Stimulated activated naive B cell treated with anti-CD40 and anti-IgM and Interleukin-4, amounts not matched to agents 10 μg/mL and 1 μg/mL and 100 μg/mL, for 72 hours (primary cell): ENCODE measurements around the gene ADGRG7.
"Not testable (repeated sequence)": the region's sequence is repeated elsewhere in the genome, so short reads cannot be mapped to it uniquely, and the experiment has no call there.

Source experiments
- ATAC-seq, 2 donors: fragments of 150-1000 bp; cut with Tn5 transposase; replicated peaks; 2 replicates each; pipeline ENCODE4 v1.10.0; 2021; ENCODE audit warnings: moderate library complexity in 1 of 2
- DNase-seq: peaks from one replicate; pipeline ENCODE4 v3.0.0; 2021
- H3K27ac Mint-ChIP-seq: one replicate; pipeline ENCODE4 v1.8.0; 2022; ENCODE audit warnings: mild to moderate bottlenecking, mixed read lengths
- H3K27me3 Mint-ChIP-seq, 2 donors: one replicate each; pipeline ENCODE4 v1.8.0; 2022; ENCODE audit warnings: mixed read lengths in 2 of 2
- H3K36me3 Mint-ChIP-seq, 2 donors: one replicate each; pipeline ENCODE4 v1.8.0; 2022; ENCODE audit warnings: mixed read lengths in 2 of 2, mild to moderate bottlenecking in 1 of 2
- H3K4me1 Mint-ChIP-seq, 2 donors: one replicate each; pipeline ENCODE4 v1.8.0; 2022; ENCODE audit warnings: mixed read lengths in 2 of 2, mild to moderate bottlenecking in 1 of 2
- H3K4me3 Mint-ChIP-seq, 2 donors: one replicate each; pipeline ENCODE4 v1.8.0; 2022; ENCODE audit warnings: mild to moderate bottlenecking in 2 of 2, mixed read lengths in 2 of 2, moderate library complexity in 1 of 2
- H3K9me3 Mint-ChIP-seq, 2 donors: one replicate each; pipeline ENCODE4 v1.8.0; 2022; ENCODE audit warnings: mixed read lengths in 2 of 2, mild to moderate bottlenecking in 1 of 2

The ADGRG7 gene

DNA sequence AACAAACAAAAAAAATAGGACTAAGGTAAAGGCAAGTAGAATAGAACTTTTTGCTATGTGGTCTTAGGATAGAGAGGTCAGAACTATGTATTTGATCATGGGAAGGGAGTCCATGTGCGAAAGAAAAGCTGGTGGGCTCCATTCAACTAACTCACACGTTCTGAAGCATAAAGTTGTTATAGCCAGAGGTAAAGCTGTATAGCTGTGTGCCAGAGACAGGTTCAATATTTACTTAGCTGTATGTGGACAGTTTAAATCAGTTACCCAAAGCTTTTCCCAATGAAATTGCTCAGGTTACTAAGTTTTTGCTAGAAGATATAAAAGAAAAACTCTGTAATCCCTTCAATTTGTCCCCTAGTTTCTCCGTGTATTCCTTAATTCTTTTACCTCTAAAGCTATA is 37.8 kb downstream of the ADGRG7 start:
- Mint-ChIP-seq H3K36me3 (no peaks in the 10 kb centered on the region), H3K9me3 (no peaks in the 10 kb centered on the region), H3K4me3 (no peak overlapping the region), H3K27ac (no peak overlapping the region), H3K27me3 (no peaks in the 10 kb centered on the region), H3K4me1 (peaks cover 8 to 10% of the 10 kb centered on the region in 2 donors)
- DNase-seq (no peak), ATAC-seq (no peak)

DNA sequence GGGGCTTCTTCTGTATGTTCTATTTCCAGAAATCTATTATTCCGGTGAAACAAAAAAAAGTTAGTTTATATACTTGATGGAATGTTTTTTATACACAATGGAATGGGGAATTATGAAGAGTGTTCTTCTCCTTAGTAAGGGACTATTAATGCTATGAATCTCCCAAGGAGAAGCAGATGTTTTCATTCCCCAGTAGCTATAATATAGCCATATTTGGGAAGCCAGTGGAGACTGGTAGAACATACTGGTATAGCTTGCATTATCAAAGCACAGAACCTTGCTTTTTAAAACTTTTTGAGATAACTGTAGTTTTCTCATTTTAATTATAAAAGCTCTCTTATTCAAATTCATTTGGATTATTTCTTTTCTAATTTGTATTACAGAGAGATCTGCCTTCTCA is 38.3 kb downstream of the ADGRG7 start:
- no peak for ATAC-seq
- H3K9me3 Mint-ChIP-seq, result no peaks in the 10 kb centered on the region
- peaks cover 8 to 10% of the 10 kb centered on the region in 2 donors for H3K4me1 Mint-ChIP-seq

DNA sequence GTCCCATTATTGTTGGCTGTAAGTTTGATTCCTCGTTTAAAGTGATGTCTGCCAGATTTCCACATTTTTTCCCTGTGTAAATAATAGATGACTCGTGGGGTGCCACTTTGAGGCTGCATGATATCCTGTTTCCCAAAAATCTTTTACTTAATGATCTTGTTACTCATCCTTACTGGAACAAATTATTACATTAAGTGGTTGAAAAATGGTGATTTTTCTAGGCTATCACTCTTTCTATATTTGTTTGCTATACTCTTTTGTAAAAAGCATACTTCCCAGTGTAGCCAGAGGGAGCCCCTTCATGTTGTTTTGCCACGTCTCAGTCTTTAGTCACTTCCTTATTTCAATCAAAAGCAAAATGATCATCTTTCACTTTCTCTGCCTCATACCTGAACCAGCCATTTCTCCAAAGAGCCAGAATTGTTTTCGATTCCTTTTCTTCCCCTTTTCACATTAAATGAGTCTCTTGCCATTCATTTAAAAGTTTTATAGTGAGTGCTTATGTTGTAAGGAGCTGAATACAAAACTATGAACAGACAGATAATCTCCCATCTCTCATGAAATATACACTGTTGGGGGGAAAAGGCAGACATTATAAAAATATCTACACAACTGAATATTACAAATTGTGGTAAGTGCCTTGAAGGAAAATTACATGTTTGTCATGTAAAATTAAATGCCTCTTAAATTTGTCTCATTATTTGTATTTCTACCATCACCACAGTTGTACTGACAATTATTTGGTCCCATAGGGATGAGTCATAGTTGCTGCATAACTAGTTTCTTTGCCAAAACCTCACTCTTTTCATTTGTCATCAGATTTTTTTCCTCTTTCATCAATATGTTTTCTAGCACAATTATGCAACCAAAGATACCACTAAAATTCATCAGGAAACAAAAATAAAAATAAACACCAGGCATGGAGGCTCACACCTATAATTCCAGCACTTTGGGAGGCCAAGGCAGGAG is 41.5 kb downstream of the ADGRG7 start:
- H3K4me3 Mint-ChIP-seq, result peak overlapping the region; percentile 46 to 63
- H3K9me3 Mint-ChIP-seq, result no peaks in the 10 kb centered on the region
- no peaks in the 10 kb centered on the region for H3K36me3 Mint-ChIP-seq
- H3K4me1 Mint-ChIP-seq, result peaks cover 8 to 10% of the 10 kb centered on the region in 2 donors
- H3K27me3 Mint-ChIP-seq, result no peaks in the 10 kb centered on the region
- no peak for DNase-seq
- peak; percentile 96 to 99 for ATAC-seq
- H3K27ac Mint-ChIP-seq, result peak overlapping the region; percentile 53

More for the DNA sequence above, 38.3 kb downstream of the ADGRG7 start:
- H3K27ac Mint-ChIP-seq, result no peak overlapping the region
- no peaks in the 10 kb centered on the region for H3K27me3 Mint-ChIP-seq
- no peak overlapping the region for H3K4me3 Mint-ChIP-seq
- no peaks in the 10 kb centered on the region for H3K36me3 Mint-ChIP-seq
- DNase-seq, result no peak

DNA sequence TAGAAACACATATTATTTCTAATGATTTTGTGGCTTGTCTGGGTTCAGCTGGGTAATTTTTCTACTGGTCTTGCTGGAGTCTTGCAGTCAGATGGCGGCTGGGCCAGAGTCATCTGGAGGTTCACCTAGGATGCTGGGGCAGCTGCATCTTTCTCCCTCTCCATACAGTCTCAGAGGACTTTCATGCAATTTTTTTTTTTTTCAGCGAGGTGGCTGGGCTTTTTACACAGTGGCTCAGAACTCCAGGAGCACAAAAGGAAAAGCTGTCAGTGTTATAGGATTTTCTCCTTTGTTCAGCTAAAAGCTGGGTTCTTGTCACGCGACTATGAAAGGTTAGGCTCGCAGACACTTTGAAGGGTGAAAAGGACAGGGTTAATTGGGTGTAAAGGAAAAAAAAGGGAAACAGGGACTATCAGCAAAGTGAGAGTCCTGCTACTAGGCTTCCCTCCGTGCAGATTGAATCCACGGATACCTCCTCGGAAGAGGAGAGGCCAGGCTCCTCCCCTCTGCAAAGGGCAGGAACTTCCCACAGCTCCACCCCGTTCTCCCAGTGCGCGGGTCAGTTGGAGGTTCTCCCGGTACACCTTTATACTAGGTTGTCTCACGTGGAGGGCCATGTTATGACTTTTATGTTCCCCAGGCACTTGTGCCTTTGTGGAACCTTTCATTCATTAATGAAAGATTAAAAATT is 44.3 kb downstream of the ADGRG7 start:
- ATAC-seq, result no peak
- peaks cover 8 to 10% of the 10 kb centered on the region in 2 donors for H3K4me1 Mint-ChIP-seq
- no peak overlapping the region for H3K27ac Mint-ChIP-seq
- no peak overlapping the region for H3K4me3 Mint-ChIP-seq
- DNase-seq, result no peak
- H3K27me3 Mint-ChIP-seq, result peaks cover 0 to 6% of the 10 kb centered on the region in 2 donors
- H3K9me3 Mint-ChIP-seq, result no peaks in the 10 kb centered on the region
- no peaks in the 10 kb centered on the region for H3K36me3 Mint-ChIP-seq

DNA sequence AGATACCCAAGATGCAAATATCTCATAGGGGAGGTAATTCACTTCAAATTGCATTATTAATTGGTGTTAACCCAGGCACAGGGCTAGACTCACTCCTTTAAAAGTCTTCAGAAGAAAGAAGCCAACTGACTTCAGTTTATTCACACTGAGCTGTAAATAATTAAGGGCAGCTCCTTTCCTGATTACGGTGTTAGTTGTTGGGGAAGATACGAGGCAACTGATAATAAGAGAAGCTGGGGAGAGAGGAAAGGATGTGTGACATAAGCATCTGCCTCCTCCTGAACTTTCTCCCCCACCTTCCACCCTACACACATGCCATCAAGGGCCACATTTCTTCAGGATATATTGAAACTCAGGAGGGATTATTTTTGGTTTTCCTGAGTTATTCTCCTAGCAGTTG is 47.5 kb downstream of the ADGRG7 start:
- Mint-ChIP-seq H3K4me1 (no peaks in the 10 kb centered on the region), H3K27me3 (peaks cover 6 to 7% of the 10 kb centered on the region in 2 donors), H3K27ac (no peak overlapping the region), H3K4me3 (no peak overlapping the region), H3K9me3 (no peaks in the 10 kb centered on the region), H3K36me3 (no peaks in the 10 kb centered on the region)
- no peak for ATAC-seq
- DNase-seq, result no peak

DNA sequence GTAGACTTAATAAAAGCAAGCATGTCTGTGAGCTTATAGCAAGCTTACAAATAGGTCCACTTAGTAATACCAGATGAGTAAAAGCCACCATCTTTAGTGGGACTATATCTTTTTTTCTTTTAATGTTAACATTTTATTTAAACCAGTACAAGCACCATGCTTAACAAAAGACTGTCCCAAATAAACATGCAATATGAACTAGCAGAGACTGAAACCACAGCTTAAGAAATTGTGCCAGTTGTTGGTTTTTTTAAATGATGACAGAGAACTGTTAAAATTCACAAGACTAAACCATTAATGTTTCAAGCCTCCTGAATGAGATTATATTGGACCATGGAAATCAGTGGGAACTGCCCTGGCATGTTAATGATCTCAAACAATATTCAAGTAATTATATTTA is 51.9 kb downstream of the ADGRG7 start:
- not testable (repeated sequence) for ATAC-seq, H3K27ac Mint-ChIP-seq, H3K36me3 Mint-ChIP-seq, DNase-seq, H3K4me1 Mint-ChIP-seq, H3K4me3 Mint-ChIP-seq, H3K9me3 Mint-ChIP-seq
- H3K27me3 Mint-ChIP-seq, result peaks cover 12 to 14% of the 10 kb centered on the region in 2 donors

DNA sequence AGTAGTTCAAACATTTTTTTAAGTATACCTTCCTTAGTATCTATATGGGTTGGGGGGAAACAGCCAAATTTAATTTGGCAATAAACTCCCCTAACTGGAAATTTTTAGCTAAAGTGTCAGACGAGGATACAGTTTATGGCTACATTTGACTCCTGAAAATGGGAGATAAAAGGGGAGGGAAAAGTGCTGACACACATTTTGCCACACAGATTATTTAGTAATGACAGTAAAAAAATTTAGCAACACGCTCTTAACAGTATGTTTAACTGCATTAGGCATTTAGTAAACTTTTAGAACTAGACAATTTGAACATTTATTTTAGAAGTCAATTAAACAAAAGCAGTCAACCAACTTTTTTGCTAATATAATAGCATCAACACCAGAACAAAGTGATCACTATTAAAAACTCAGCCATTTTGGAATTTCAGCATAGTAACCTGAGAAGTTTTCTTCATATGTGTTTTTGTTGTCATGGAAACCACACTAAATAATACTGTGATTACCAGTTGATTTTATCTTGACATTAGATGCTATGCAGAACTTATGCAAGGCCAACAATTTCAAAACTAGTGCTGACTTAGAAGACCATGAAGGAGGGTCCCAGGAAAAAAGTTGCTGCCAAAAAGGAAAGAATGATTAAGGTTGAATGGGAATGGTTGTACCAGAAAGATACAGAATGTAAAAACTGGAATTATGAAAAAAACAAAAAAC is 52.9 kb downstream of the ADGRG7 start:
- H3K4me1 Mint-ChIP-seq, result peaks cover 0 to 5% of the 10 kb centered on the region in 2 donors
- DNase-seq (no peak), ATAC-seq (no peak)
- no peak overlapping the region for H3K4me3 Mint-ChIP-seq
- H3K36me3 Mint-ChIP-seq, result no peaks in the 10 kb centered on the region
- H3K9me3 Mint-ChIP-seq, result no peaks in the 10 kb centered on the region
- H3K27ac Mint-ChIP-seq, result no peak overlapping the region
- H3K27me3 Mint-ChIP-seq, result peaks cover 12 to 14% of the 10 kb centered on the region in 2 donors

DNA sequence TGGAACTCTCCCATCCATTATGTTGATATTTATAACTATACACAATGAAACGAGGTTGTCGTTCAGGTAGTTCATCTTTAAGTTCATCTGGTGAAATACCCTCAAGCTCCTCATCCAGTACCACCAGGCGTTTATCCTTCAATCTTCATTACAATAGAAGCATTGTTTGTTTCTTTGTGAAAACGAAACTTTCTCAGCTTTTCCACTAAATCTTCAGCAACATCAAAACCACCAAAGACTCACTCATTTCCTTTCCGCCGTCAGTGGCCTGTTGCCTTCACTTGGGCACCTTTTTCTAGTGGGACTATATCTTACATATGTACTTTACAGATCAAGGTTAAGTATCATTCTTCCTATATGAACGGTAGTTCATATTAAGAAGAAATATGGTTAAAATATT is 55.8 kb downstream of the ADGRG7 start:
- no peaks in the 10 kb centered on the region for H3K36me3 Mint-ChIP-seq
- H3K4me3 Mint-ChIP-seq, result no peak overlapping the region
- H3K27me3 Mint-ChIP-seq, result peaks cover 16 to 18% of the 10 kb centered on the region in 2 donors
- DNase-seq (no peak), ATAC-seq (no peak)
- peaks cover 0 to 11% of the 10 kb centered on the region in 2 donors for H3K9me3 Mint-ChIP-seq
- H3K4me1 Mint-ChIP-seq, result peaks cover 0 to 5% of the 10 kb centered on the region in 2 donors
- no peak overlapping the region for H3K27ac Mint-ChIP-seq

DNA sequence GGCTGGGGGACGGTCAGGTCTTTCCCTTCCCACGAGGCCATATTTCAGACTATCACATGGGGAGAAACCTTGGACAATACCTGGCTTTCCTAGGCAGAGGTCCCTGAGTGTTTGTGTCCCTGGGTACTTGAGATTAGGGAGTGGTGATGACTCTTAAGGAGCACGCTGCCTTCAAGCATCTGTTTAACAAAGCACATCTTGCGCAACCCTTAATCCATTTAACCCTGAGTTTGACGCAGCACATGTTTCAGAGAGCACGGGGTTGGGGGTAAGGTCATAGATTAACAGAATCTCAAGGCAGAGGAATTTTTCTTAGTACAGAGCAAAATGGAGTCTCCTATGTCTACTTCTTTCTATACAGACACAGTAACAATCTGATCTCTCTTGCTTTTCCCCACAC is 57.3 kb downstream of the ADGRG7 start:
- not testable (repeated sequence) for H3K4me3 Mint-ChIP-seq, H3K27ac Mint-ChIP-seq, DNase-seq, H3K4me1 Mint-ChIP-seq, H3K36me3 Mint-ChIP-seq, ATAC-seq
- Mint-ChIP-seq H3K9me3 (peaks cover 9 to 15% of the 10 kb centered on the region in 2 donors), H3K27me3 (peaks cover 16 to 17% of the 10 kb centered on the region in 2 donors)

DNA sequence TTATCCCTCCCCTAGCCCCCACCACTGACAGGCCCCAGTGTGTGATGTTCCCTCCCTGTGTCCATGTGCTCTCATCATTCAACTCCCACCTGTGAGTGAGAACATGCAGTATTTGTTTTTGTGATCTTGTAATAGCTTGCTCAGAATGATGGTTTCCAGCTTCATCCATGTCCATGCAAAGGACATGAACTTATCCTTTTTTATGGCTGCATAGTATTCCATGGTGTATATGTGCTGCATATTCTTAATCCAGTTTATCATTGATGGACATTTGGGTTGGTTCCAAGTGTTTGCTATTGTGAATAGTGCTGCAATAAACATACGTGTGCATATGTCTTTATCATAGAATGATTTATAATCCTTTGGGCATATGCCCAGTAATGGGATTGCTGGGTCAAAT is 57.9 kb downstream of the ADGRG7 start:
- H3K9me3 Mint-ChIP-seq, result peaks cover 10 to 15% of the 10 kb centered on the region in 2 donors
- ATAC-seq, DNase-seq, H3K36me3 Mint-ChIP-seq, H3K4me3 Mint-ChIP-seq, H3K4me1 Mint-ChIP-seq, H3K27ac Mint-ChIP-seq: not testable (repeated sequence)
- H3K27me3 Mint-ChIP-seq, result peaks cover 14 to 17% of the 10 kb centered on the region in 2 donors

DNA sequence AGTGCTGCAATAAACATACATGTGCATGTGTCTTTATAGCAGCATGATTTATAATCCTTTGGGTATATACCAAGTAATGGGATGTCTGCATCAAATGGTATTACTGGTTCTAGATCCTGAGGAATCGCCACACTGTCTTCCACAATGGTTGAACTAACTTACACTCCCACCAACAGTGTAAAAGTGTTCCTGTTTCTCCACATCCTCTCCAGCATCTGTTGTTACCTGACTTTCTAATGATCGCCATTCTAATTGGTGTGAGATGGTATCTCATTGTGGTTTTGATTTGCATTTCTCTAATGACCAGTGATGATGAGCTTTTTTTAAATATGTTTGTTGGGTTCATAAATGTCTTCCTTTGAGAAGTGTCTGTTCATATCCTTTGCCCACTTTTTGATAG is 61.6 kb downstream of the ADGRG7 start:
- H3K4me1 Mint-ChIP-seq, H3K4me3 Mint-ChIP-seq, DNase-seq, H3K36me3 Mint-ChIP-seq, ATAC-seq, H3K27ac Mint-ChIP-seq: not testable (repeated sequence)
- H3K9me3 Mint-ChIP-seq, result peaks cover 11 to 15% of the 10 kb centered on the region in 2 donors
- peaks cover 14 to 19% of the 10 kb centered on the region in 2 donors for H3K27me3 Mint-ChIP-seq

DNA sequence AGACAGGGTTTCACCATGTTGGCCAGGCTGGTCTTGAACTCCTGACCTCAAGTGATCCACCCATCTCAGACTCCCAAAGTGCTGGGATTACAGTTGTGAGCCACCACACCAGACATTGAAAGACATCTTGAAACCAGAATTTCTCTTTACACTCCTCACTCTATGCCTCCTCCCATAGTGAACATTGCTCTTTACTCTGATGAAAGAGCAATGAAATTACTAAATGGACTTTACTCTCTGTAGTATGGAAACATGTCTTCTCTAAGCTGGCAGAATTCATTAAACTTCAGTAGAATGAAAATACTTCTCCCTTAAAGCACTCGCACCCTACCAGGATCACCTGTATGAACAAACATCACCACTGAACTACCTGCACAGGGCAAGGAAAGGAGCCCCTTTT is 72.1 kb downstream of the ADGRG7 start:
- DNase-seq (no peak), ATAC-seq (no peak)
- Mint-ChIP-seq H3K4me3 (no peak overlapping the region), H3K27me3 (peaks cover 26 to 29% of the 10 kb centered on the region in 2 donors), H3K9me3 (peaks cover 4 to 5% of the 10 kb centered on the region in 2 donors), H3K4me1 (peaks cover 5 to 6% of the 10 kb centered on the region in 2 donors), H3K27ac (no peak overlapping the region), H3K36me3 (no peaks in the 10 kb centered on the region)

DNA sequence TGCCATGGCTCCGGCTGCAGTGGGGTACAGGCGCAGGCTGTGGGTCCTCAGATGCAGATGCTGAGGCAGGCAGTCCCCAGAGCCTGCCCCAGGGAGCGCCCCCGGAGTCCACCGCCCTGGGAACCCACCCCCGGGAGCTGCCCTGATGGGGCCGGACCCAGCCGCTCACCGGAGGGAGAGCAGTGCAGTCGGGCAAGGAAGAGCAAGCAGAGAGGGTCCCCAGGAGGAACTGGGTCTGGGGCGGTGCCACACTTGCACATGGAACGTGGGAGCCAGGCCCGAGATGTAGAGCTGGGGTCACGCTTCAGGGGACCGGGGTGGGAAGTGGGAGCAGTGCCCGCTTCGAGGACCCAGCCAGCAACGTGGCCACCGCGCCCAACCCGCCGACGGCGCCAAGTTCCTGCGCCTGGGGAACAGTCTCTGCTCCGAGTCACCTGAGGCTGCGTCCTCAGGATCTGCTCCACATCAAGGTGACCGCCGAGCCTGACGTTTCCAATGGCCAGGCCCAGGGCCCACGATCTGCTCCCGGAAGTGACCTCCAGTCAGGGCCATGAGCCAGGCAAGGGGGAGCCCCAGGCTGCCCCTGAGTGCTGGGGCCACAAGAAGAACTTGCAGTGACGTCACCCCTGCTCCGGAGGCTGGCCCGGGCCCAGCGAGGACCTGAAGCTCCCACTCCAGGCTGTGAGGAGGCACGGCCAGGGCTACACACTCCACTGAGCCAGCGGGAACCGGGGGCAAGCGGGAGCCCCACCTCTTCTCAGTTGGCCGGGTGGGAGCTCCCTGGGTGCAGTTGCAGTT is 72.9 kb downstream of the ADGRG7 start:
- H3K9me3 Mint-ChIP-seq, result no peaks in the 10 kb centered on the region
- peak in 1 of 2 donors; percentile 22 for ATAC-seq
- no peak overlapping the region for H3K27ac Mint-ChIP-seq
- peaks cover 5 to 6% of the 10 kb centered on the region in 2 donors for H3K4me1 Mint-ChIP-seq
- peaks cover 20 to 25% of the 10 kb centered on the region in 2 donors for H3K27me3 Mint-ChIP-seq
- peak overlapping the region in 1 of 2 donors; percentile 37 for H3K4me3 Mint-ChIP-seq
- no peak for DNase-seq
- no peaks in the 10 kb centered on the region for H3K36me3 Mint-ChIP-seq
